Measurements from ENCODE around the gene CAST.
"Not testable (repeated sequence)": the region's sequence is repeated elsewhere in the genome, so short reads cannot be mapped to it uniquely, and the experiment has no call there.

CAST gene, protein sequence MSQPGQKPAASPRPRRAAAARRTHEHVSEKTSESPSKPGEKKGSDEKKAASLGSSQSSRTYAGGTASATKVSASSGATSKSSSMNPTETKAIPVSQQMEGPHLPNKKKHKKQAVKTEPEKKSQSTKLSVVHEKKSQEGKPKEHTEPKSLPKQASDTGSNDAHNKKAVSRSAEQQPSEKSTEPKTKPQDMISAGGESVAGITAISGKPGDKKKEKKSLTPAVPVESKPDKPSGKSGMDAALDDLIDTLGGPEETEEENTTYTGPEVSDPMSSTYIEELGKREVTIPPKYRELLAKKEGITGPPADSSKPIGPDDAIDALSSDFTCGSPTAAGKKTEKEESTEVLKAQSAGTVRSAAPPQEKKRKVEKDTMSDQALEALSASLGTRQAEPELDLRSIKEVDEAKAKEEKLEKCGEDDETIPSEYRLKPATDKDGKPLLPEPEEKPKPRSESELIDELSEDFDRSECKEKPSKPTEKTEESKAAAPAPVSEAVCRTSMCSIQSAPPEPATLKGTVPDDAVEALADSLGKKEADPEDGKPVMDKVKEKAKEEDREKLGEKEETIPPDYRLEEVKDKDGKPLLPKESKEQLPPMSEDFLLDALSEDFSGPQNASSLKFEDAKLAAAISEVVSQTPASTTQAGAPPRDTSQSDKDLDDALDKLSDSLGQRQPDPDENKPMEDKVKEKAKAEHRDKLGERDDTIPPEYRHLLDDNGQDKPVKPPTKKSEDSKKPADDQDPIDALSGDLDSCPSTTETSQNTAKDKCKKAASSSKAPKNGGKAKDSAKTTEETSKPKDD

GRCh38 chr5:96661855-96662724, at the start of gene CAST:
Gene CAST (plus strand): TSS chr5:96662376. CDS start chr5:96662423, 47 bp downstream.
- no peaks in the 10 kb centered on the region for H3K9me3 ChIP-seq (ENCODE audit: control insufficient read depth, insufficient read depth, low read length)
- no peaks in the 10 kb centered on the region for H3K4me1 ChIP-seq (ENCODE audit: control insufficient read depth, insufficient read depth, low read length)
- peak within 1 kb of the TSS; percentile 3 for H3K9ac ChIP-seq (ENCODE audit: low read depth, low read length)
- H3K27me3 ChIP-seq (ENCODE audit: control insufficient read depth, insufficient read depth, low read length): peaks cover 44% of the 10 kb centered on the region
- peak within 1 kb of the TSS; percentile 76 for H3K4me3 ChIP-seq (ENCODE audit: low read depth, low read length)
- no peaks in the 10 kb centered on the region for H3K36me3 ChIP-seq (ENCODE audit: control insufficient read depth, insufficient read depth, low read length)

GRCh38 chr5:96614110-96614691, 48.0 kb upstream of the CAST start:
- Histone ChIP-seq H3K4me3 (ENCODE audit: low read depth, low read length) (no peak overlapping the region), H3K9ac (ENCODE audit: low read depth, low read length) (no peak overlapping the region), H3K4me1 (ENCODE audit: control insufficient read depth, insufficient read depth, low read length) (no peaks in the 10 kb centered on the region), H3K27me3 (ENCODE audit: control insufficient read depth, insufficient read depth, low read length) (no peaks in the 10 kb centered on the region), H3K36me3 (ENCODE audit: control insufficient read depth, insufficient read depth, low read length) (no peaks in the 10 kb centered on the region), H3K9me3 (ENCODE audit: control insufficient read depth, insufficient read depth, low read length) (no peaks in the 10 kb centered on the region)

- Histone ChIP-seq H3K9ac (ENCODE audit: low read depth, low read length) (no peak overlapping the region), H3K9me3 (ENCODE audit: control insufficient read depth, insufficient read depth, low read length) (no peaks in the 10 kb centered on the region), H3K27me3 (ENCODE audit: control insufficient read depth, insufficient read depth, low read length) (no peaks in the 10 kb centered on the region), H3K4me1 (ENCODE audit: control insufficient read depth, insufficient read depth, low read length) (no peaks in the 10 kb centered on the region), H3K36me3 (ENCODE audit: control insufficient read depth, insufficient read depth, low read length) (no peaks in the 10 kb centered on the region), H3K4me3 (ENCODE audit: low read depth, low read length) (no peak overlapping the region)
These were observed 47.0 kb upstream of the CAST start for GRCh38 chr5:96615223-96615622.

DNA sequence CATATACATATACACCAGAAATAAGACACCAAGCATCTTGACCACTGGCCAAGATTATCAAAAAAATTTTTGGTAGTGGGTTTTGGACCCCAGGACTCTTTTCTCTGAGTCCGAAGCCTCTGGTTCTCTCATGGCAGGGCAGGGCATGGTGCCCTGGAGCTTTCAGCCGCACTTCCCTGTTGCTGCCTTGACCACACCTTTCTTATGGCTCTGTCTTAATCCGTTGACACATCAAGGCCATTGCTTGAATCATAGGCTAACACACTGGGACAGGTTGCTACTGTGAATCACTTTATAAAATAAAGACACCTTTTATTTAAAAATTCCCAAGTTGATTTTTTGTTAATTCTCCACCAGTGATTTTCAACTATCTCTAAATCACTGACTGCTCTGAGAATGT, 45.4 kb upstream of the CAST start:
- no peak overlapping the region for H3K9ac ChIP-seq (ENCODE audit: low read depth, low read length)
- H3K27me3 ChIP-seq (ENCODE audit: control insufficient read depth, insufficient read depth, low read length): no peaks in the 10 kb centered on the region
- no peaks in the 10 kb centered on the region for H3K4me1 ChIP-seq (ENCODE audit: control insufficient read depth, insufficient read depth, low read length)
- no peak overlapping the region for H3K4me3 ChIP-seq (ENCODE audit: low read depth, low read length)
- H3K36me3 ChIP-seq (ENCODE audit: control insufficient read depth, insufficient read depth, low read length): no peaks in the 10 kb centered on the region
- no peaks in the 10 kb centered on the region for H3K9me3 ChIP-seq (ENCODE audit: control insufficient read depth, insufficient read depth, low read length)

- H3K9ac ChIP-seq (ENCODE audit: low read depth, low read length); H3K9me3 ChIP-seq (ENCODE audit: control insufficient read depth, insufficient read depth, low read length); H3K4me1 ChIP-seq (ENCODE audit: control insufficient read depth, insufficient read depth, low read length); H3K27me3 ChIP-seq (ENCODE audit: control insufficient read depth, insufficient read depth, low read length); H3K4me3 ChIP-seq (ENCODE audit: low read depth, low read length); H3K36me3 ChIP-seq (ENCODE audit: control insufficient read depth, insufficient read depth, low read length): not testable (repeated sequence)
These were observed 43.7 kb upstream of the CAST start for GRCh38 chr5:96618311-96619016.

GRCh38 chr5:96619946-96620345, 42.2 kb upstream of the CAST start:
- no peaks in the 10 kb centered on the region for H3K9me3 ChIP-seq (ENCODE audit: control insufficient read depth, insufficient read depth, low read length)
- no peak overlapping the region for H3K9ac ChIP-seq (ENCODE audit: low read depth, low read length)
- no peaks in the 10 kb centered on the region for H3K27me3 ChIP-seq (ENCODE audit: control insufficient read depth, insufficient read depth, low read length)
- H3K36me3 ChIP-seq (ENCODE audit: control insufficient read depth, insufficient read depth, low read length): no peaks in the 10 kb centered on the region
- no peaks in the 10 kb centered on the region for H3K4me1 ChIP-seq (ENCODE audit: control insufficient read depth, insufficient read depth, low read length)
- H3K4me3 ChIP-seq (ENCODE audit: low read depth, low read length): no peak overlapping the region

DNA sequence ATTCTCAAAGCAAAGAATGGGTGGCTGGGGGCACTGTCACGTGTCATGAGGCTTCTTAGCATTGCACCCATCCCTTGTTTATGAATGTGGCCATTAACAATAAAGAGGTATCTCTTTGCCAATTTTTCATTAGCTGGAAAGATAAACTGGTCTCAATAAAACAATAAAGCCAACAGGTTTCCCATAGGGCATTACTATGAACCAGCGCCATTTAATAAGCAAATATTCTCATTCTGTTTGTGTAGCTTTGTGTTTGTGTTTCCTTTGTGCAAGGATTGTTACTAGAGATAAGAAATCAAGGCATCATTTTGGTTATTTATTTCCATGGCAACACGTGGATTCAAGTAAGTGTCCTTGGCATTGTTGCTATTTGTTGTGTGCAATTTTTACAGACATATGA, 37.6 kb upstream of the CAST start:
- no peaks in the 10 kb centered on the region for H3K36me3 ChIP-seq (ENCODE audit: control insufficient read depth, insufficient read depth, low read length)
- no peak overlapping the region for H3K4me3 ChIP-seq (ENCODE audit: low read depth, low read length)
- no peaks in the 10 kb centered on the region for H3K27me3 ChIP-seq (ENCODE audit: control insufficient read depth, insufficient read depth, low read length)
- H3K4me1 ChIP-seq (ENCODE audit: control insufficient read depth, insufficient read depth, low read length): no peaks in the 10 kb centered on the region
- H3K9ac ChIP-seq (ENCODE audit: low read depth, low read length): no peak overlapping the region
- no peaks in the 10 kb centered on the region for H3K9me3 ChIP-seq (ENCODE audit: control insufficient read depth, insufficient read depth, low read length)

DNA sequence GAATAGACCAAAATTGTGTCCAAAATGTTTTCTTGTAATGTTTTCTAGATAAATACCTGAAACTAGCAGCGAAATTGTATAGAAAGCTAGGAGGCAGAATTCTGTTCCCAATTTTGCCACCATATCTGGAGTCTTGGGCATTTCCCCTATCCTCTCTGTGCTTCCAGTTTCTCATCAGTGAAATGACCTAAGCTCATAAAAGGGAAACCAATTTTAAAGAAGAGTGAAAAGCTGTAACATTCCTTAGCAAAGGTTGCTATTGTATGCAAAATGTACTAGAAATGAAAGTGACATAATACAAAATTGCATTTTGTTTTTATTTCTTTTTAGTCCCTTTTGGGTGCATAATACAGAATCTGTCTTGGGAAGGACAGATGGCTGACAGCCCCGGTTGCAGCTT, 36.8 kb upstream of the CAST start:
- H3K4me3 ChIP-seq (ENCODE audit: low read depth, low read length): no peak overlapping the region
- H3K36me3 ChIP-seq (ENCODE audit: control insufficient read depth, insufficient read depth, low read length): no peaks in the 10 kb centered on the region
- no peaks in the 10 kb centered on the region for H3K27me3 ChIP-seq (ENCODE audit: control insufficient read depth, insufficient read depth, low read length)
- no peaks in the 10 kb centered on the region for H3K4me1 ChIP-seq (ENCODE audit: control insufficient read depth, insufficient read depth, low read length)
- no peak overlapping the region for H3K9ac ChIP-seq (ENCODE audit: low read depth, low read length)
- H3K9me3 ChIP-seq (ENCODE audit: control insufficient read depth, insufficient read depth, low read length): no peaks in the 10 kb centered on the region

- no peak overlapping the region for H3K4me3 ChIP-seq (ENCODE audit: low read depth, low read length)
- H3K4me1 ChIP-seq (ENCODE audit: control insufficient read depth, insufficient read depth, low read length): no peaks in the 10 kb centered on the region
- no peaks in the 10 kb centered on the region for H3K36me3 ChIP-seq (ENCODE audit: control insufficient read depth, insufficient read depth, low read length)
- H3K9ac ChIP-seq (ENCODE audit: low read depth, low read length): no peak overlapping the region
- H3K9me3 ChIP-seq (ENCODE audit: control insufficient read depth, insufficient read depth, low read length): no peaks in the 10 kb centered on the region
- H3K27me3 ChIP-seq (ENCODE audit: control insufficient read depth, insufficient read depth, low read length): no peaks in the 10 kb centered on the region
These were observed 35.2 kb upstream of the CAST start for GRCh38 chr5:96626956-96627355.

DNA sequence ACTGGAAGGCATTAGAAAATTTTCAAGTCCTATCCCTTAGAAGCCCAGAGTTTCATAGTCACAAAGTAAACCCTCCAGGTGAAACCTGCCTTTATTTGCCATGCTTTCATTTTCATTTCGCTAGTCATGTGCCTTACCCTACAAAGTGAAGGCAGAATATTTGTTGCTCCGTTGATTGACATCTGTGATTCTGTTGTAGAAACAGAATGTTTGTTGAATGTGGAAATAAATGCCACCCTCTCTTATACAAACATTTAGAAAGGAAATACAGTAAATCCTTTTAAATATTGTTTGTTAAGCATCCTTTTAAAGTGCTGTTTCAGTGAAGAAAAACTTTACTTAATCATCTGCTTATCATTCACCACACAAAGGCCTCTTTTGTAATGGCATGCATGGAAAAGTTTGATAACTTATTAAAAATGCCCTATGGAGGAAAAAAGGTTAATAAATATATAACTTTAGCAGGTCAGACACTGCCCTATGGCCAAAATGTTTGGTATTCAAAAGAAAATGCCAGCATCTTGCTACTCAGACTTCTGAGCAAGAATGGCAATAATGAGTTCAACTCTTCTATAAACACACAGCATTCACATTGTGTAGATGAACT, 34.3 kb upstream of the CAST start:
- H3K36me3 ChIP-seq (ENCODE audit: control insufficient read depth, insufficient read depth, low read length): no peaks in the 10 kb centered on the region
- no peaks in the 10 kb centered on the region for H3K9me3 ChIP-seq (ENCODE audit: control insufficient read depth, insufficient read depth, low read length)
- no peak overlapping the region for H3K9ac ChIP-seq (ENCODE audit: low read depth, low read length)

More for the DNA sequence above, 34.3 kb upstream of the CAST start:
- no peaks in the 10 kb centered on the region for H3K4me1 ChIP-seq (ENCODE audit: control insufficient read depth, insufficient read depth, low read length)
- H3K4me3 ChIP-seq (ENCODE audit: low read depth, low read length): no peak overlapping the region
- H3K27me3 ChIP-seq (ENCODE audit: control insufficient read depth, insufficient read depth, low read length): no peaks in the 10 kb centered on the region

All from iPS-15b (cell line).